ENCODE results near the gene SNX3. TPM values are rescaled to one million over a fixed set of nuclear protein-coding genes. Genes with fewer than 3 reads are reported as not detected.

SNX3 gene
- total RNA-seq, 1 experiment from 2014 or later = 110 TPM

- no peaks in the 10 kb centered on the region for H4K20me1 ChIP-seq (ENCODE audit: low read length)
- intact Hi-C loops (cut with micrococcal nuclease) = no loop called here
- no peaks in the 10 kb centered on the region for H3K9me3 ChIP-seq (ENCODE audit: low read length)
- ChIA-PET POLR2A (ENCODE audit: unreplicated experiment) (no interaction called here), CTCF (no interaction called here)
- no peaks in the 10 kb centered on the region for H3K79me2 ChIP-seq (ENCODE audit: low read length)
- no peaks in the 10 kb centered on the region for H3K4me1 ChIP-seq (ENCODE audit: insufficient read depth, low read length)
- no peak overlapping the region for H3K4me3 ChIP-seq (ENCODE audit: low read length)
- H2AFZ ChIP-seq (ENCODE audit: low read length) = no peak overlapping the region
- no peak overlapping the region for H3K4me2 ChIP-seq (ENCODE audit: low read length)
- H3K9me2 ChIP-seq (replicated peaks; ENCODE audit: low read length) = no peaks in the 10 kb centered on the region
- H3K36me3 ChIP-seq (ENCODE audit: low read depth, low read length) = no peaks in the 10 kb centered on the region
- H3K27me3 ChIP-seq (ENCODE audit: low read length) = no peaks in the 10 kb centered on the region
- BruUV-seq (replicated peaks) = no TSS peak
- H3K9ac ChIP-seq (ENCODE audit: low read length) = no peak overlapping the region
- TF ChIP-seq, protein P1, sequence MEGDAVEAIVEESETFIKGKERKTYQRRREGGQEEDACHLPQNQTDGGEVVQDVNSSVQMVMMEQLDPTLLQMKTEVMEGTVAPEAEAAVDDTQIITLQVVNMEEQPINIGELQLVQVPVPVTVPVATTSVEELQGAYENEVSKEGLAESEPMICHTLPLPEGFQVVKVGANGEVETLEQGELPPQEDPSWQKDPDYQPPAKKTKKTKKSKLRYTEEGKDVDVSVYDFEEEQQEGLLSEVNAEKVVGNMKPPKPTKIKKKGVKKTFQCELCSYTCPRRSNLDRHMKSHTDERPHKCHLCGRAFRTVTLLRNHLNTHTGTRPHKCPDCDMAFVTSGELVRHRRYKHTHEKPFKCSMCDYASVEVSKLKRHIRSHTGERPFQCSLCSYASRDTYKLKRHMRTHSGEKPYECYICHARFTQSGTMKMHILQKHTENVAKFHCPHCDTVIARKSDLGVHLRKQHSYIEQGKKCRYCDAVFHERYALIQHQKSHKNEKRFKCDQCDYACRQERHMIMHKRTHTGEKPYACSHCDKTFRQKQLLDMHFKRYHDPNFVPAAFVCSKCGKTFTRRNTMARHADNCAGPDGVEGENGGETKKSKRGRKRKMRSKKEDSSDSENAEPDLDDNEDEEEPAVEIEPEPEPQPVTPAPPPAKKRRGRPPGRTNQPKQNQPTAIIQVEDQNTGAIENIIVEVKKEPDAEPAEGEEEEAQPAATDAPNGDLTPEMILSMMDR (conservative IDR thresholded peaks at IDR 0.05; ENCODE audit: low read depth, low read length) = no peak
- TF ChIP-seq EZH2phosphoT487 (IDR thresholded peaks at IDR 0.05; ENCODE audit: borderline replicate concordance, low read length) (no peak), EZH2 (IDR thresholded peaks at IDR 0.05; ENCODE audit: low read length, unreplicated experiment) (no peak)
- no peak overlapping the region for H3K27ac ChIP-seq (ENCODE audit: low read length)
- ATAC-seq (no peak), DNase-seq (no peak)
- H3F3A ChIP-seq (ENCODE audit: low read length, unreplicated experiment) = no peaks in the 10 kb centered on the region
Measured at GRCh38 chr6:108193131-108193530, 67.7 kb downstream of the SNX3 start.

- Histone ChIP-seq H2AFZ (ENCODE audit: low read length) (no peak overlapping the region), H3K9me2 (replicated peaks; ENCODE audit: low read length) (no peaks in the 10 kb centered on the region), H3K4me1 (ENCODE audit: insufficient read depth, low read length) (peaks cover 7% of the 10 kb centered on the region; the same call in 1 of the 2 replicates), H3F3A (ENCODE audit: low read length, unreplicated experiment) (no peaks in the 10 kb centered on the region), H3K4me3 (ENCODE audit: low read length) (no peak overlapping the region), H3K27me3 (ENCODE audit: low read length) (no peaks in the 10 kb centered on the region), H3K36me3 (ENCODE audit: low read depth, low read length) (no peaks in the 10 kb centered on the region), H3K9ac (ENCODE audit: low read length) (no peak overlapping the region), H3K79me2 (ENCODE audit: low read length) (no peaks in the 10 kb centered on the region), H3K27ac (ENCODE audit: low read length) (no peak overlapping the region), H4K20me1 (ENCODE audit: low read length) (no peaks in the 10 kb centered on the region), H3K4me2 (ENCODE audit: low read length) (no peak overlapping the region), H3K9me3 (ENCODE audit: low read length) (no peaks in the 10 kb centered on the region)
- TF ChIP-seq EZH2phosphoT487 (IDR thresholded peaks at IDR 0.05; ENCODE audit: borderline replicate concordance, low read length) (no peak), EZH2 (IDR thresholded peaks at IDR 0.05; ENCODE audit: low read length, unreplicated experiment) (no peak)
- TF ChIP-seq, protein P1 (conservative IDR thresholded peaks at IDR 0.05; ENCODE audit: low read depth, low read length) = no peak
- DNase-seq (no peak), ATAC-seq (no peak)
- POLR2A ChIA-PET (ENCODE audit: unreplicated experiment) = no interaction called here
- no TSS peak for BruUV-seq (replicated peaks)
- CTCF ChIA-PET = interaction anchor here (0.6 kb wide), 1 partner anchor 14 kb away, joined by 3 read pairs; no protein-coding TSS in a partner anchor
- intact Hi-C loops (cut with micrococcal nuclease) = no loop called here
Measured at GRCh38 chr6:108187519-108187918, 73.3 kb downstream of the SNX3 start.

DNA sequence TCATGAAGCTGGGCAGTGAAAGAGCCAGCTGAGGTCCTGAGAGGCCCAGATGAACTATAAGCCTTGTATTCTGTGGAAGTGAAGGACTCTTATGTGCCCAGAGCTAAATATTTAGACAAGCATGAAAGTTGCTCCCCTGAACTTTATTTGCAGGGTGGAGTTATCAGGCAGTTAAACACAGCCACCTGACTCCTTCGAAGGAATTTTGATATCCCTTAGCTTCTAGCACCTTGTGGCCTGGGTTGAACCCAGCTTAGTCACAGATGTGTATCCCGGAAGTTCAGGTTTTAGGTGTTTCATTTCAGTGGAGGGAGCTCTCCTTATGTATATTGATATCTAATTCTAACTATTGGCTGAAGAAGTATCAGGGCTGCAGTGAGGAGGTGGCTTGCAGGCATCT is 74.6 kb downstream of the SNX3 start:
- POLR2A ChIA-PET (ENCODE audit: unreplicated experiment) = no interaction called here
- peak; percentile 15 for DNase-seq
- no TSS peak for BruUV-seq (replicated peaks)

More for the DNA sequence above, 74.6 kb downstream of the SNX3 start:
- Histone ChIP-seq H3K79me2 (ENCODE audit: low read length) (no peaks in the 10 kb centered on the region), H3K36me3 (ENCODE audit: low read depth, low read length) (no peaks in the 10 kb centered on the region), H3K4me1 (ENCODE audit: insufficient read depth, low read length) (peaks cover 7% of the 10 kb centered on the region; the same call in 1 of the 2 replicates), H3K27me3 (ENCODE audit: low read length) (no peaks in the 10 kb centered on the region), H4K20me1 (ENCODE audit: low read length) (no peaks in the 10 kb centered on the region), H3K4me2 (ENCODE audit: low read length) (no peak overlapping the region), H3F3A (ENCODE audit: low read length, unreplicated experiment) (no peaks in the 10 kb centered on the region), H3K9me3 (ENCODE audit: low read length) (no peaks in the 10 kb centered on the region), H3K9me2 (replicated peaks; ENCODE audit: low read length) (no peaks in the 10 kb centered on the region), H3K27ac (ENCODE audit: low read length) (no peak overlapping the region), H2AFZ (ENCODE audit: low read length) (no peak overlapping the region), H3K4me3 (ENCODE audit: low read length) (no peak overlapping the region), H3K9ac (ENCODE audit: low read length) (no peak overlapping the region)
- TF ChIP-seq, protein P1 (conservative IDR thresholded peaks at IDR 0.05; ENCODE audit: low read depth, low read length) = no peak
- no peak for TF ChIP-seq EZH2 (IDR thresholded peaks at IDR 0.05; ENCODE audit: low read length, unreplicated experiment)
- no peak for TF ChIP-seq EZH2phosphoT487 (IDR thresholded peaks at IDR 0.05; ENCODE audit: borderline replicate concordance, low read length)
- CTCF ChIA-PET = no interaction called here
- intact Hi-C loops (cut with micrococcal nuclease) = no loop called here
- no peak for ATAC-seq
